HG03135 (cell line): ENCODE results near the gene ARL5B.

ENCODE experiments used
- ATAC-seq: cut with Tn5 transposase; IDR thresholded peaks from one replicate; pipeline ENCODE4 v1.9.1; 2021; ENCODE audit warnings: mild to moderate bottlenecking, moderate library complexity; ENCODE audit not compliant: unreplicated experiment

ARL5B gene

GRCh38 chr10:18699849-18700840 lies 40.9 kb downstream of the ARL5B start:
- no peak for ATAC-seq

- ATAC-seq = no peak
Measured at GRCh38 chr10:18703521-18703920, 44.3 kb downstream of the ARL5B start.

GRCh38 chr10:18710201-18710653 lies 51.0 kb downstream of the ARL5B start:
- ATAC-seq = no peak

- ATAC-seq = no peak
Measured at GRCh38 chr10:18713077-18713476, 53.8 kb downstream of the ARL5B start.

- ATAC-seq = no peak
Measured at GRCh38 chr10:18718991-18719390, 59.8 kb downstream of the ARL5B start.

GRCh38 chr10:18719811-18720210 lies 60.6 kb downstream of the ARL5B start:
- ATAC-seq = no peak

- ATAC-seq = no peak
Measured at GRCh38 chr10:18721067-18721466, 61.8 kb downstream of the ARL5B start.

GRCh38 chr10:18723801-18724200 lies 64.6 kb downstream of the ARL5B start:
- no peak for ATAC-seq
